ENCODE measurements around the gene AKAIN1.
A peak's percentile ranks its signal among the peaks of the same experiment; 100 is the strongest.

GRCh38 chr18:5237723-5238370, 40.8 kb upstream of the AKAIN1 start:
- TF ChIP-seq POLR2AphosphoS5 (IDR thresholded peaks at IDR 0.05; ENCODE audit: low read depth, low read length), result peak; percentile 71
- TF ChIP-seq REST (IDR thresholded peaks at IDR 0.05; ENCODE audit: insufficient read depth in 1 of 2, low read depth in 2 of 2, low read length in 2 of 2), result no peak
- peak; percentile 79 for TF ChIP-seq FOXP2 (optimal IDR thresholded peaks at IDR 0.05; ENCODE audit: borderline replicate concordance, extremely low read depth, extremely low read length, insufficient read depth)
- 0 out of 2 replicates have a peak, but pooled peaks have one; percentile 11 for TF ChIP-seq TAF1 (IDR thresholded peaks at IDR 0.05; ENCODE audit: borderline replicate concordance, insufficient read depth, low read length)
- no peak for TF ChIP-seq SIN3A (IDR thresholded peaks at IDR 0.05; ENCODE audit: borderline replicate concordance, insufficient read depth, low read length)
